H9 (cell line): ENCODE results near the gene TOR1AIP1. TPM values are rescaled to one million over a fixed set of nuclear protein-coding genes. Genes with fewer than 3 reads are reported as not detected.

ENCODE experiments used
- DNase-seq: peaks from one replicate; pipeline ENCODE4 v3.0.0-alpha.2; 2017
- H2AFZ ChIP-seq: one replicate; pipeline ENCODE4 v1.6.1; 2013; ENCODE audit warnings: mild to moderate bottlenecking, low read length, control low read depth, moderate library complexity
- H2AK5ac ChIP-seq: 2 replicates; pipeline ENCODE4 v1.6.1; 2013; ENCODE audit warnings: low read length, control low read depth, mixed read lengths; ENCODE audit not compliant: insufficient read length
- H2BK120ac ChIP-seq: one replicate; pipeline ENCODE4 v1.6.1; 2013; ENCODE audit warnings: low read depth, mild to moderate bottlenecking, low read length, control low read depth, inconsistent platforms; ENCODE audit not compliant: poor library complexity, severe bottlenecking
- H2BK12ac ChIP-seq: 2 replicates; pipeline ENCODE4 v1.6.1; 2013; ENCODE audit warnings: low read length, control low read depth, mixed read lengths, low read depth; ENCODE audit not compliant: insufficient read length
- H2BK15ac ChIP-seq: 2 replicates; pipeline ENCODE4 v1.6.1; 2013; ENCODE audit warnings: low read depth, low read length, control low read depth
- H2BK20ac ChIP-seq: one replicate; pipeline ENCODE4 v1.6.1; 2013; ENCODE audit warnings: low read depth, mild to moderate bottlenecking, low read length, control low read depth, inconsistent platforms; ENCODE audit not compliant: poor library complexity, severe bottlenecking
- H2BK5ac ChIP-seq: 2 replicates; pipeline ENCODE4 v1.6.1; 2013; ENCODE audit warnings: low read length, control low read depth, mixed read lengths; ENCODE audit not compliant: insufficient read length
- H3K14ac ChIP-seq: 2 replicates; pipeline ENCODE4 v1.6.1; 2013; ENCODE audit warnings: low read length, control low read depth; ENCODE audit not compliant: insufficient read depth
- H3K18ac ChIP-seq: 2 replicates; pipeline ENCODE4 v1.6.1; 2013; ENCODE audit warnings: low read depth, mild to moderate bottlenecking, mixed read lengths, low read length, control low read depth; ENCODE audit not compliant: insufficient read length
- H3K23ac ChIP-seq: 2 replicates; pipeline ENCODE4 v1.6.1; 2013; ENCODE audit warnings: low read length, control low read depth, mixed read lengths, low read depth; ENCODE audit not compliant: insufficient read length
- H3K23me2 ChIP-seq: 2 replicates; pipeline ENCODE4 v1.6.1; 2013; ENCODE audit warnings: low read depth, mild to moderate bottlenecking, mixed read lengths, low read length, control low read depth; ENCODE audit not compliant: insufficient read length, poor library complexity, severe bottlenecking
- H3K27ac ChIP-seq: 2 replicates; pipeline ENCODE4 v1.5.1; 2013; ENCODE audit warnings: low read length, control low read depth, mixed read lengths, low read depth; ENCODE audit not compliant: insufficient read length
- H3K27me3 ChIP-seq: 2 replicates; pipeline ENCODE4 v1.6.1; 2013; ENCODE audit warnings: low read length, control low read depth, inconsistent platforms; ENCODE audit not compliant: insufficient read depth
- H3K4ac ChIP-seq: 2 replicates; pipeline ENCODE4 v1.6.1; 2013; ENCODE audit warnings: low read depth, mild to moderate bottlenecking, control low read depth, inconsistent platforms, low read length, moderate library complexity
- H3K4me1 ChIP-seq: 2 replicates; pipeline ENCODE4 v1.6.1; 2013; ENCODE audit warnings: low read length, control low read depth, inconsistent platforms; ENCODE audit not compliant: insufficient read depth
- H3K4me2 ChIP-seq: 2 replicates; pipeline ENCODE4 v1.6.1; 2013; ENCODE audit warnings: low read length, control low read depth, mixed read lengths; ENCODE audit not compliant: insufficient read length, insufficient read depth
- H3K56ac ChIP-seq: 2 replicates; pipeline ENCODE4 v1.6.1; 2013; ENCODE audit warnings: low read depth, mild to moderate bottlenecking, mixed read lengths, low read length, control low read depth; ENCODE audit not compliant: insufficient read length
- H3K79me1 ChIP-seq: 2 replicates; pipeline ENCODE4 v1.6.1; 2013; ENCODE audit warnings: low read depth, mild to moderate bottlenecking, moderate library complexity, low read length, control low read depth, inconsistent platforms; ENCODE audit not compliant: insufficient read depth, poor library complexity, severe bottlenecking
- H3K79me2 ChIP-seq: 2 replicates; pipeline ENCODE4 v1.6.1; 2013; ENCODE audit warnings: low read length, control low read depth, inconsistent platforms; ENCODE audit not compliant: insufficient read depth
- H3K9ac ChIP-seq: 2 replicates; pipeline ENCODE4 v1.6.1; 2013; ENCODE audit warnings: low read length, control low read depth, mixed read lengths; ENCODE audit not compliant: insufficient read length; ENCODE audit errors: extremely low read depth
- H3K9me3 ChIP-seq: one replicate; pipeline ENCODE4 v1.6.1; 2013; ENCODE audit warnings: low read depth, low read length, inconsistent platforms; ENCODE audit not compliant: control insufficient read depth
- H3T11ph ChIP-seq: one replicate; pipeline ENCODE4 v1.6.1; 2013; ENCODE audit warnings: mild to moderate bottlenecking, low read length, control low read depth, inconsistent platforms
- H4K20me1 ChIP-seq: one replicate; pipeline ENCODE4 v1.6.1; 2013; ENCODE audit not compliant: control insufficient read depth, insufficient read length, insufficient read depth
- H4K5ac ChIP-seq: 2 replicates; pipeline ENCODE4 v1.6.1; 2013; ENCODE audit warnings: low read depth, mild to moderate bottlenecking, mixed read lengths, low read length, control low read depth; ENCODE audit not compliant: insufficient read length
- H4K8ac ChIP-seq: replicated peaks from 2 replicates; pipeline ENCODE4 v1.6.1; 2013; ENCODE audit warnings: low read length, control low read depth, mixed read lengths, low read depth; ENCODE audit not compliant: insufficient read length
- H4K91ac ChIP-seq: 2 replicates; pipeline ENCODE4 v1.6.1; 2013; ENCODE audit warnings: low read depth, mild to moderate bottlenecking, moderate library complexity, mixed read lengths, low read length, control low read depth; ENCODE audit not compliant: insufficient read length
- H3K27ac Mint-ChIP-seq, 3 experiments: 2 replicates in 2 of 3; 3 replicates in 1 of 3; pipeline ENCODE4 v1.8.0; 2020 to 2021; ENCODE audit warnings: mixed read lengths in 3 of 3, mild to moderate bottlenecking in 1 of 3, moderate library complexity in 1 of 3
- H3K27me3 Mint-ChIP-seq: 2 replicates; pipeline ENCODE4 v1.8.0; 2021; ENCODE audit warnings: low read depth, mild to moderate bottlenecking, moderate library complexity, mixed read lengths
- H3K36me3 Mint-ChIP-seq, 3 experiments: 2 replicates in 2 of 3; 3 replicates in 1 of 3; pipeline ENCODE4 v1.8.0; 2020 to 2021; ENCODE audit warnings: low read depth in 3 of 3, mixed read lengths in 3 of 3; ENCODE audit not compliant: insufficient read depth in 1 of 3
- H3K4me1 Mint-ChIP-seq, 2 experiments: 2 replicates each; pipeline ENCODE4 v1.8.0; 2020; ENCODE audit warnings: mixed read lengths in 2 of 2
- H3K4me3 Mint-ChIP-seq, 2 experiments: 2 replicates in 1 of 2; 3 replicates in 1 of 2; pipeline ENCODE4 v1.8.0; 2020 to 2021; ENCODE audit warnings: mild to moderate bottlenecking in 2 of 2, mixed read lengths in 2 of 2, moderate library complexity in 1 of 2
- H3K9me3 Mint-ChIP-seq, 2 experiments: 2 replicates in 1 of 2; 3 replicates in 1 of 2; pipeline ENCODE4 v1.8.0; 2020; ENCODE audit warnings: mild to moderate bottlenecking in 2 of 2, mixed read lengths in 2 of 2, moderate library complexity in 1 of 2
- CTCF ChIP-seq: fragments of 200-600 bp; sonication (generic); conservative IDR thresholded peaks from 3 replicates; pipeline ENCODE4 v1.8.0; 2021; ENCODE audit warnings: antibody characterized with exemption, mild to moderate bottlenecking
- WGBS: extraction: QIAGEN DNeasy Blood & Tissue Kit; methylation state at CpG from one replicate; pipeline ENCODE4 v1.1.7; 2013; ENCODE audit warnings: missing lambda C conversion rate, low lambda C conversion rate, mixed read lengths; ENCODE audit not compliant: insufficient read length; ENCODE audit errors: extremely low coverage; 5-methylcytosine and 5-hydroxymethylcytosine counted together
- total RNA-seq: library from RNA; stranded (reverse); gene quantifications from 2 replicates; pipeline ENCODE4 v1.2.1, GENCODE V29; 2021

TOR1AIP1 gene
- total RNA-seq, 1 experiment from 2014 or later = 25.5 TPM

- no peak overlapping the region for H4K8ac ChIP-seq
- H3K56ac ChIP-seq = no peak overlapping the region
- no peak overlapping the region for H3T11ph ChIP-seq
- Mint-ChIP-seq H3K9me3 (no peaks in the 10 kb centered on the region), H3K27me3 (no peaks in the 10 kb centered on the region), H3K4me3 (no peak overlapping the region), H3K36me3 (peaks cover 17 to 54% (median 47%) of the 10 kb centered on the region in 3 experiments; a peak in 6 of 7 replicates), H3K4me1 (peaks cover 5 to 6% of the 10 kb centered on the region in 2 experiments; a peak in 3 of 4 replicates), H3K27ac (no peak overlapping the region)
- no peak overlapping the region for H2BK120ac ChIP-seq
- no peaks in the 10 kb centered on the region for H3K79me1 ChIP-seq
- H3K4me1 ChIP-seq = no peaks in the 10 kb centered on the region
- no peak overlapping the region for H2AK5ac ChIP-seq
- H2BK12ac ChIP-seq = no peak overlapping the region
- H3K23ac ChIP-seq = no peak overlapping the region
- H3K23me2 ChIP-seq = no peaks in the 10 kb centered on the region
- H4K91ac ChIP-seq = no peak overlapping the region
- no peak overlapping the region for H3K14ac ChIP-seq
- H3K18ac ChIP-seq = no peak overlapping the region
- no peak overlapping the region for H2BK20ac ChIP-seq
- H2AFZ ChIP-seq = no peak overlapping the region
- H3K27me3 ChIP-seq = no peaks in the 10 kb centered on the region
- peaks cover 2% of the 10 kb centered on the region; the same call in 1 of the 2 replicates for H3K79me2 ChIP-seq
- WGBS = no CpG with 5 or more reads among the region's 7 CpGs
- no peak overlapping the region for H3K4ac ChIP-seq
- no peak for DNase-seq
- H4K5ac ChIP-seq = no peak overlapping the region
- TF ChIP-seq CTCF = no peak
- no peak overlapping the region for H3K27ac ChIP-seq
- H4K20me1 ChIP-seq = no peaks in the 10 kb centered on the region
- no peaks in the 10 kb centered on the region for H3K9me3 ChIP-seq
- no peak overlapping the region for H3K4me2 ChIP-seq
- no peak overlapping the region for H3K9ac ChIP-seq
- H2BK5ac ChIP-seq = no peak overlapping the region
- no peak overlapping the region for H2BK15ac ChIP-seq
These were observed 15.5 kb upstream of the TOR1AIP1 start for GRCh38 chr1:179866616-179867015.
